Measurements from ENCODE around the gene PCDHGC3.

DNA sequence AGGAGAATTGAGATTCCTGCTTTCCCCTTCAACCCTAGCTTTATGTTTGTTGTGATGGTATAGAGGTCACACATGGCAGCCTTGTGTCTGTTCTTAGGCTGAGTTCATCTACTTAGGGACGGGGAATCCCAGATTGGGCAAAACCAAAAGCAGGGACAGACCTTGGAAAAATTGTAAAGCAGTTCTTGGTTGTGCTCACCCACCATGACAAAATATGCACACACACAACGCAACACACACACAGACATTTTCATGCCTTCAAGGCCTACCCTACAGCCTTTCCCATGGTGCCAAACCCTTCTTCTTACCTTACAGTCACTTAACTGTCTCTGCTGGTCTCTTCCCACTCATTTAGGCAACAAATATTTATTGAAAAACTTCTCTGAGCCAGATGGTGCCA lies 27.9 kb downstream of the PCDHGC3 start:
- TF ChIP-seq MCM3 (IDR thresholded peaks at IDR 0.05) = no peak
- no peak for TF ChIP-seq WHSC1 (IDR thresholded peaks at IDR 0.05; ENCODE audit: low read length)
- TF ChIP-seq POLR2AphosphoS5 (IDR thresholded peaks at IDR 0.05; ENCODE audit: control insufficient read depth, insufficient read depth, low read depth, low read length) = no peak
- TF ChIP-seq ZNF408 (CRISPR knock-in tag; IDR thresholded peaks at IDR 0.05; ENCODE audit: low read depth) = no peak
- TF ChIP-seq NR3C1 (CRISPR knock-in tag; IDR thresholded peaks at IDR 0.05) = no peak
- TF ChIP-seq CHCHD3 (CRISPR knock-in tag; IDR thresholded peaks at IDR 0.05) = no peak
